ENCODE results near the gene RIC8B. TPM values are rescaled to one million over a fixed set of nuclear protein-coding genes. Genes with fewer than 3 reads are reported as not detected.

Gene RIC8B
- total RNA-seq, 2 donors from 2014 or later = 13.9 to 14.6 TPM

- TF ChIP-seq CTCF (IDR thresholded peaks at IDR 0.05) = no peak
- intact Hi-C loops (cut with DNase I) = no loop called here
- no peaks in the 10 kb centered on the region for H3K27me3 ChIP-seq
- H3K4me3 ChIP-seq = no peak overlapping the region
- no peaks in the 10 kb centered on the region for H3K9me3 ChIP-seq
- no peak overlapping the region for H3K27ac ChIP-seq
- H3K36me3 ChIP-seq = no peaks in the 10 kb centered on the region
- H3K9ac ChIP-seq (ENCODE audit: low read depth in 2 of 2, low read length in 2 of 2) = no peak overlapping the region
- no peaks in the 10 kb centered on the region for H3K4me1 ChIP-seq
- no peak for DNase-seq
Observed at GRCh38 chr12:106837782-106838181, 63.3 kb downstream of the RIC8B start.

- no peak overlapping the region for H3K4me3 ChIP-seq
- intact Hi-C loops (cut with DNase I) = no loop called here
- no peaks in the 10 kb centered on the region for H3K4me1 ChIP-seq
- no peak for DNase-seq
- H3K36me3 ChIP-seq = no peaks in the 10 kb centered on the region
- H3K9ac ChIP-seq (ENCODE audit: low read depth in 2 of 2, low read length in 2 of 2) = no peak overlapping the region
- H3K27me3 ChIP-seq = no peaks in the 10 kb centered on the region
- no peak for TF ChIP-seq CTCF (IDR thresholded peaks at IDR 0.05)
- H3K9me3 ChIP-seq = no peaks in the 10 kb centered on the region
- H3K27ac ChIP-seq = no peak overlapping the region
Observed at GRCh38 chr12:106839333-106839732, 64.9 kb downstream of the RIC8B start.

GRCh38 chr12:106840243-106840642 is 65.8 kb downstream of the RIC8B start:
- no peaks in the 10 kb centered on the region for H3K36me3 ChIP-seq
- H3K9me3 ChIP-seq = no peaks in the 10 kb centered on the region
- H3K9ac ChIP-seq (ENCODE audit: low read depth in 2 of 2, low read length in 2 of 2) = no peak overlapping the region
- TF ChIP-seq CTCF (IDR thresholded peaks at IDR 0.05) = no peak
- H3K27me3 ChIP-seq = no peaks in the 10 kb centered on the region
- no peak overlapping the region for H3K4me3 ChIP-seq
- no peaks in the 10 kb centered on the region for H3K4me1 ChIP-seq
- peak overlapping the region; percentile 13 for H3K27ac ChIP-seq
- intact Hi-C loops (cut with DNase I) = loop anchor here (5.0 to 10.0 kb wide), 3 partner anchors 75 to 453 kb away; no protein-coding TSS in a partner anchor
- DNase-seq = no peak

GRCh38 chr12:106841510-106842302 is 67.2 kb downstream of the RIC8B start:
- Histone ChIP-seq H3K27ac (no peak overlapping the region), H3K4me1 (no peaks in the 10 kb centered on the region), H3K36me3 (no peaks in the 10 kb centered on the region), H3K9ac (ENCODE audit: low read depth in 2 of 2, low read length in 2 of 2) (no peak overlapping the region), H3K27me3 (no peaks in the 10 kb centered on the region), H3K4me3 (no peak overlapping the region), H3K9me3 (no peaks in the 10 kb centered on the region)
- TF ChIP-seq CTCF (IDR thresholded peaks at IDR 0.05) = peak; percentile 52
- peak; percentile 56 for DNase-seq
- intact Hi-C loops (cut with DNase I) = loop anchor here (5.0 to 10.0 kb wide), 3 partner anchors 73 to 454 kb away; no protein-coding TSS in a partner anchor

- H3K4me1 ChIP-seq = no peaks in the 10 kb centered on the region
- H3K36me3 ChIP-seq = no peaks in the 10 kb centered on the region
- DNase-seq = no peak
- TF ChIP-seq CTCF (IDR thresholded peaks at IDR 0.05) = no peak
- no peak overlapping the region for H3K27ac ChIP-seq
- no peak overlapping the region for H3K9ac ChIP-seq (ENCODE audit: low read depth in 2 of 2, low read length in 2 of 2)
- no peak overlapping the region for H3K4me3 ChIP-seq
- intact Hi-C loops (cut with DNase I) = loop anchor here (10.0 kb wide), 1 partner anchor 69 kb away; no protein-coding TSS in a partner anchor
- H3K9me3 ChIP-seq = no peaks in the 10 kb centered on the region
- no peaks in the 10 kb centered on the region for H3K27me3 ChIP-seq
Observed at GRCh38 chr12:106845902-106846301, 71.4 kb downstream of the RIC8B start.

All from colonic mucosa (tissue), 4 donors.